GM23248 (cell line): ENCODE results near the gene WASHC3. TPM values are rescaled to one million over a fixed set of nuclear protein-coding genes. Genes with fewer than 3 reads are reported as not detected.

Experiments used
- DNase-seq: peaks from one replicate; pipeline ENCODE4 v3.0.0-alpha.2; 2015
- H2AFZ ChIP-seq: fragments of 200-600 bp; sonication (generic); 2 replicates; pipeline ENCODE4 v1.6.1; 2016; ENCODE audit warnings: antibody characterized with exemption
- H3F3A ChIP-seq: fragments of 200-600 bp; sonication (generic); 2 replicates; pipeline ENCODE4 v1.6.1; 2016; ENCODE audit warnings: mild to moderate bottlenecking, antibody characterized with exemption, mixed run types; ENCODE audit not compliant: insufficient read depth
- H3K27ac ChIP-seq: fragments of 200-600 bp; sonication (generic); 2 replicates; pipeline ENCODE4 v1.5.1; 2016; ENCODE audit warnings: mild to moderate bottlenecking
- H3K27me3 ChIP-seq: fragments of 200-600 bp; sonication (generic); replicated peaks from 2 replicates; pipeline ENCODE4 v1.6.1; 2016; ENCODE audit warnings: mild to moderate bottlenecking; ENCODE audit not compliant: insufficient read depth
- H3K36me3 ChIP-seq: fragments of 200-600 bp; sonication (generic); 2 replicates; pipeline ENCODE4 v1.6.1; 2016; ENCODE audit warnings: low read depth, mild to moderate bottlenecking
- H3K4me1 ChIP-seq: fragments of 200-600 bp; sonication (generic); 2 replicates; pipeline ENCODE4 v1.6.1; 2016; ENCODE audit warnings: mild to moderate bottlenecking; ENCODE audit not compliant: insufficient read depth
- H3K4me2 ChIP-seq: fragments of 200-600 bp; sonication (generic); one replicate; pipeline ENCODE4 v1.6.1; 2016; ENCODE audit warnings: mild to moderate bottlenecking; ENCODE audit not compliant: unreplicated experiment
- H3K4me3 ChIP-seq: fragments of 200-600 bp; sonication (generic); 2 replicates; pipeline ENCODE4 v1.5.1; 2016; ENCODE audit warnings: mild to moderate bottlenecking
- H3K79me2 ChIP-seq: fragments of 200-600 bp; sonication (generic); 2 replicates; pipeline ENCODE4 v1.6.1; 2016; ENCODE audit warnings: mild to moderate bottlenecking; ENCODE audit not compliant: insufficient read depth
- H3K9ac ChIP-seq: fragments of 200-600 bp; sonication (generic); 2 replicates; pipeline ENCODE4 v1.6.1; 2016; ENCODE audit warnings: mild to moderate bottlenecking
- H3K9me2 ChIP-seq: fragments of 200-600 bp; sonication (generic); 2 replicates; pipeline ENCODE4 v1.6.1; 2016; ENCODE audit warnings: mixed run types, mild to moderate bottlenecking, moderate library complexity; ENCODE audit not compliant: insufficient read depth
- H3K9me3 ChIP-seq: fragments of 200-600 bp; sonication (generic); one replicate; pipeline ENCODE4 v1.6.1; 2017; ENCODE audit warnings: low read depth
- H4K20me1 ChIP-seq: fragments of 200-600 bp; sonication (generic); 2 replicates; pipeline ENCODE4 v1.6.0; 2016; ENCODE audit not compliant: insufficient read depth
- EZH2 ChIP-seq: fragments of 200-600 bp; sonication (generic); IDR thresholded peaks from 2 replicates; pipeline ENCODE4 v1.6.1; 2018; ENCODE audit warnings: antibody characterized with exemption, mild to moderate bottlenecking; ENCODE audit not compliant: insufficient read depth, poor library complexity, severe bottlenecking
- EZH2phosphoT487 ChIP-seq: fragments of 200-600 bp; sonication (generic); IDR thresholded peaks from 2 replicates; pipeline ENCODE4 v1.6.1; 2018; ENCODE audit warnings: antibody characterized with exemption, moderate library complexity, mild to moderate bottlenecking, low read depth; ENCODE audit not compliant: insufficient read depth
- WGBS, 2 experiments: methylation state at CpG; one replicate each; pipeline ENCODE4 v1.1.6; 2015 to 2017; ENCODE audit warnings: low lambda C conversion rate in 2 of 2, low coverage in 1 of 2; ENCODE audit errors: missing lambda C conversion rate in 2 of 2; 5-methylcytosine and 5-hydroxymethylcytosine counted together
- in situ Hi-C: fragments of 300-500 bp; cut with MboI; formaldehyde crosslinking; loops from 2 replicates; pipeline ENCODE4 v1.15.0; 2020
- polyA plus RNA-seq: library from polyadenylated mRNA; unstranded; fragments of >200 nt; fragmentation: Nextera tagmentation; extraction: Ambion mirVana; gene quantifications from 2 replicates; pipeline ENCODE4 v1.2.1, GENCODE V29; 2016
- total RNA-seq: library from RNA; depleted of rRNA; stranded (reverse); fragments of >200 nt; shearing (Covaris generic); gene quantifications from 2 replicates; pipeline ENCODE4 v1.2.3, GENCODE V29; 2014

The WASHC3 gene
- total and polyA plus RNA-seq, 2 experiments from 2014 or later = 103 to 150 TPM

GRCh38 chr12:102005256-102005655 is 56.5 kb downstream of the WASHC3 start:
- H3K27ac ChIP-seq = no peak overlapping the region
- no peak overlapping the region for H3K4me2 ChIP-seq
- no peaks in the 10 kb centered on the region for H3K36me3 ChIP-seq
- no peak overlapping the region for H3K9ac ChIP-seq
- WGBS, 2 experiments = 84 to 88% methylated on average over 5 of the region's 5 CpGs
- no peaks in the 10 kb centered on the region for H3K27me3 ChIP-seq
- H3K4me1 ChIP-seq = no peaks in the 10 kb centered on the region
- DNase-seq = no peak
- no peaks in the 10 kb centered on the region for H3K79me2 ChIP-seq
- H3K9me3 ChIP-seq = no peaks in the 10 kb centered on the region
- H4K20me1 ChIP-seq = no peaks in the 10 kb centered on the region
- no peak overlapping the region for H2AFZ ChIP-seq
- no peak overlapping the region for H3K4me3 ChIP-seq
- in situ Hi-C loops = no loop called here
- TF ChIP-seq EZH2 = no peak
- no peak for TF ChIP-seq EZH2phosphoT487
- no peaks in the 10 kb centered on the region for H3F3A ChIP-seq
- H3K9me2 ChIP-seq = no peaks in the 10 kb centered on the region; the same call in 1 of the 2 replicates

GRCh38 chr12:101997102-101997501 is 64.7 kb downstream of the WASHC3 start:
- DNase-seq = no peak
- Histone ChIP-seq H3K9me3 (no peaks in the 10 kb centered on the region), H3F3A (no peaks in the 10 kb centered on the region), H3K4me2 (no peak overlapping the region), H3K9me2 (no peaks in the 10 kb centered on the region), H3K4me3 (no peak overlapping the region), H3K27me3 (no peaks in the 10 kb centered on the region), H3K4me1 (peaks cover 4% of the 10 kb centered on the region; the same call in 1 of the 2 replicates), H3K27ac (no peak overlapping the region), H4K20me1 (no peaks in the 10 kb centered on the region), H3K79me2 (no peaks in the 10 kb centered on the region), H3K9ac (no peak overlapping the region), H2AFZ (no peak overlapping the region), H3K36me3 (no peaks in the 10 kb centered on the region)
- 59 to 71% methylated on average over 5 of the region's 5 CpGs for WGBS, 2 experiments
- TF ChIP-seq EZH2 (no peak), EZH2phosphoT487 (no peak)
- in situ Hi-C loops = no loop called here

GRCh38 chr12:101995684-101996083 is 66.1 kb downstream of the WASHC3 start:
- no peaks in the 10 kb centered on the region for H3K79me2 ChIP-seq
- no peaks in the 10 kb centered on the region for H3K36me3 ChIP-seq
- in situ Hi-C loops = no loop called here
- no peak overlapping the region for H3K9ac ChIP-seq
- H3F3A ChIP-seq = no peaks in the 10 kb centered on the region
- H3K27ac ChIP-seq = no peak overlapping the region
- TF ChIP-seq EZH2phosphoT487 (no peak), EZH2 (no peak)
- no peak overlapping the region for H2AFZ ChIP-seq
- peaks cover 8% of the 10 kb centered on the region; the same call in 1 of the 2 replicates for H3K4me1 ChIP-seq
- no peak overlapping the region for H3K4me3 ChIP-seq
- H3K9me3 ChIP-seq = no peaks in the 10 kb centered on the region
- DNase-seq = no peak
- no peaks in the 10 kb centered on the region for H3K27me3 ChIP-seq
- no peaks in the 10 kb centered on the region for H3K9me2 ChIP-seq
- WGBS, 2 experiments = 60 to 61% methylated on average over 4 of the region's 4 CpGs
- no peak overlapping the region for H3K4me2 ChIP-seq
- H4K20me1 ChIP-seq = no peaks in the 10 kb centered on the region

- H3K27ac ChIP-seq = no peak overlapping the region
- 0 out of 2 replicates have a peak overlapping the region, but pooled peaks have one; percentile 1 for H2AFZ ChIP-seq
- H3K9me3 ChIP-seq = no peaks in the 10 kb centered on the region
- H3K4me1 ChIP-seq = peaks cover 8% of the 10 kb centered on the region; the same call in 1 of the 2 replicates
- in situ Hi-C loops = no loop called here
- H3K9me2 ChIP-seq = no peaks in the 10 kb centered on the region
- DNase-seq = peak; percentile 66
- no peaks in the 10 kb centered on the region for H3K79me2 ChIP-seq
- no peak overlapping the region for H3K4me3 ChIP-seq
- 0 to 4% methylated on average over 2 of the region's 2 CpGs for WGBS, 2 experiments
- no peaks in the 10 kb centered on the region for H3F3A ChIP-seq
- H3K4me2 ChIP-seq = peak overlapping the region; percentile 10
- H4K20me1 ChIP-seq = no peaks in the 10 kb centered on the region
- TF ChIP-seq EZH2phosphoT487 (no peak), EZH2 (no peak)
- no peaks in the 10 kb centered on the region for H3K27me3 ChIP-seq
- H3K9ac ChIP-seq = no peak overlapping the region
- H3K36me3 ChIP-seq = no peaks in the 10 kb centered on the region
Measured at GRCh38 chr12:101992091-101992490, 69.7 kb downstream of the WASHC3 start.

GRCh38 chr12:101982307-101982706 is 79.5 kb downstream of the WASHC3 start:
- Histone ChIP-seq H3F3A (no peaks in the 10 kb centered on the region), H3K9ac (no peak overlapping the region), H3K4me2 (no peak overlapping the region), H3K27ac (no peak overlapping the region), H3K36me3 (no peaks in the 10 kb centered on the region), H3K9me2 (no peaks in the 10 kb centered on the region), H3K27me3 (no peaks in the 10 kb centered on the region), H3K4me1 (0 out of 2 replicates have a peak, but pooled peaks cover 6% of the 10 kb centered on the region), H3K9me3 (no peaks in the 10 kb centered on the region), H3K79me2 (no peaks in the 10 kb centered on the region), H2AFZ (no peak overlapping the region), H4K20me1 (no peaks in the 10 kb centered on the region), H3K4me3 (no peak overlapping the region)
- in situ Hi-C loops = no loop called here
- TF ChIP-seq EZH2phosphoT487 = no peak
- no peak for TF ChIP-seq EZH2
- WGBS, 2 experiments = 34 to 35% methylated on average over 5 of the region's 5 CpGs
- no peak for DNase-seq
